ENCODE data around the gene GON4L.
"Not testable (repeated sequence)": the region's sequence is repeated elsewhere in the genome, so short reads cannot be mapped to it uniquely, and the experiment has no call there.

The GON4L gene

DNA sequence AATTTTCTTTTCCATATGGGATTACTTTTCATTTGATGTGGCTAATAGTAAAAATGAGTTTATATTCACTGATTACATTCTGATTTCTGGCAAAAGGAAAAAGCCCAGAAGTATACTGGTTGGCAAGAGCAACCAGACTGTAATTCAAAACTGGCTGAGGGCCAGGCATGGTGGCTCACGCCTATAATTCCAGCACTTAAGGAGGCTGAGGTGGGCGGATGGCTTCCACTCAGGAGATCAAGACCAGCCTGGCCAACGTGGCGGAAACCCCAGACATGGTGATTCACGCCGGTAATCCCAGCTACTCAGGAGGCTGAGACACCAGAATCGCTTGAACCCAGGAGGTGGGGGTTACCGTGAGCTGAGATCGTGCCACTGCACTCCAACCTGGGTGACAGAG lies 16.8 kb upstream of the GON4L start:
- peak; percentile 15 for DNase-seq

DNA sequence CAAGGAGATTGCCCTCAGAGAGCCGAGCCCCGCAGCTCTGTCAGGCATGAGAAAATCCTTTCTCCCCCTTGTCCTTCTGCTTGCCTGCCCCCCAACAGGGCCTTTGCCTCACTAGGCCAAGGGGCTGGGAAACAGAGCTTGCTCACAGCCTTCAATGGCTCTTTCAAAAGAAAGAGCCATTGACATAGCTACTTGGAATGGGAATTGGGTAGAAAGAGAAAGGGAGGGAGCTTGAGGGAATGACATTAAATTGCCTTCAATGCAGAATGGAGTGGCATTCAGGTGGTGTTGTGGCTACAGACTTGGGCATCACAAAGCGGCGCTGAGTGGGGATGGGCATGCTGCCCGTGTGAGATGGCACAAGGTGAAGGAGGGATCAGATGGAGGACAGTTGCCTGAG lies 15.5 kb upstream of the GON4L start:
- no peak for DNase-seq

GRCh38 chr1:155871390-155871789 lies 14.4 kb upstream of the GON4L start:
- peak; percentile 89 for DNase-seq

DNA sequence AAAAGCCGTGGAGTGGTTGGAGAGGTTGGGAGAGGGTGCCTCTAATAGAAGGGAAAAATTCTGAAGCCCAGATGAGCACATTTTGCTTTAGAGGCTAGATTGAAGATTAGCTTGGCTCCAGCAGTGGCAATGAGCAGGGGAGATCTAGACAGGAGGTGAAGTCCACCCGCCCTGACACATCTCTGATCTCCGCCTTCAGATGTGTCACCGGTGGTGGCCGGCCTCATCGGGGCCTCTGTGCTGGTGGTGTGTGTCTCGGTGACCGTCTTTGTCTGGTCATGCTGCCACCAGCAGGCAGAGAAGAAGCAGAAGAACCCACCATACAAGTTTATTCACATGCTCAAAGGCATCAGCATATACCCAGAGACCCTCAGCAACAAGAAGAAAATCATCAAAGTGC lies 10.8 kb upstream of the GON4L start:
- DNase-seq = no peak

DNA sequence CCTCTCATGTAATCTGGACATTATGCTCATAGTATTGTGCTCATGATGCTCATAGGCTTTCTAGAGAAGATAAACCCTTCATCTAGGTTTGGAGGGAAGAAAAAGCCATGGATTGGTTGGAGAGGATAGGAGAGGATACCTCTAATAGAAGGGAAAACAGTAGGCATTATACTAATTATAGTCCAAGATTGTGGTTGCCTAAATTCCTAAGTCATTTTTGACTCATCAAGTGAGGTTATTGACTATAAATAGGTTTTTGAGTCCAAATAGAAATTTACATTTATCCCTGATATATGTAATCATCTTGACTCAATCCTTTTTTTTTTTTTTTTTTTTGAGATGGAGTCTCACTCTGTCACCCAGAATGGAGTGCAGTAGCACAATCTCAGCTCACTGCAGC lies 7.4 kb upstream of the GON4L start:
- DNase-seq = no peak

DNA sequence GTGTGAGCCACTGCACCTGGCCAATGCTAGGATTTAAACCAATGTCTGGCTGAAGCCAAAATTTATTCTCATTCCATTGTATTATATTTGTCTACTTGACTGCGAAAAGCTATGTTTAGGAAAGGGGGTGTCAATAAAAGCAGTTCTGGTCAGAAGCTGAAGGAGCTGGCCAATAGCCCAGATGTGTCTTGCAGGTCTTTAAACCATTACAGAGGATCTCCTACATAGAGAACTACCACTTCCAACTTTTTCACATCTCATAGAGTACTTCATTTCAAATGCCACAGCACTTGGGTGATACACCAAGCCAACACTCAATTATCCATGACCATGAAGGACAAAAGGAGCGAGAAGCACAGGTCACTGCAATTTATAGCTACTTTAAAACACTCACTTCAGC lies 4.9 kb upstream of the GON4L start:
- no peak for DNase-seq

DNA sequence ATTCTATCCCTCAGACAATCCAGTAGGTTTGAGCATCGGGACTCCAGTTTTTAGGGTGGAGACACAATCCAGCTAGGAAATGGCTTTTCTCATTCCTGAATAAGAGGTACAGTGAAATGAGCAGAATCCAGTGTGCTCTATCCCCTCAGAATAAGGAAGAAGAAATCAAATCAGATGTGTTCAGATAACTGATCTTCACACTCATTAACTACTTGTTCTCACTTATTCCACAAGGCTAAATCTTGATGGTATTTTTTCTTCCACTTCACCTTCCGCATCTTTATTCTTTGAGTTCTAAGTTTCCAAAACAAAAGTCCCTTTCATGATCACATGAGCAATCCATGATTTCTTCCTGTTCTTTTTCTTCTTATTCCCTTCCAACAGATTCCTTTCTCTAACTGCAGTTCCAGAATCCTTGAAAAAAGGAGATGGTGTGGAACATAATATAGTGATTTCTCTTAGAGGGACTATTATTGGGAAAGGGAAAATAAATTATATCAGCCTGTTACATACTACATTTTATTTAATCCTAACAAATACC lies 4.0 kb upstream of the GON4L start:
- no peak for DNase-seq

DNA sequence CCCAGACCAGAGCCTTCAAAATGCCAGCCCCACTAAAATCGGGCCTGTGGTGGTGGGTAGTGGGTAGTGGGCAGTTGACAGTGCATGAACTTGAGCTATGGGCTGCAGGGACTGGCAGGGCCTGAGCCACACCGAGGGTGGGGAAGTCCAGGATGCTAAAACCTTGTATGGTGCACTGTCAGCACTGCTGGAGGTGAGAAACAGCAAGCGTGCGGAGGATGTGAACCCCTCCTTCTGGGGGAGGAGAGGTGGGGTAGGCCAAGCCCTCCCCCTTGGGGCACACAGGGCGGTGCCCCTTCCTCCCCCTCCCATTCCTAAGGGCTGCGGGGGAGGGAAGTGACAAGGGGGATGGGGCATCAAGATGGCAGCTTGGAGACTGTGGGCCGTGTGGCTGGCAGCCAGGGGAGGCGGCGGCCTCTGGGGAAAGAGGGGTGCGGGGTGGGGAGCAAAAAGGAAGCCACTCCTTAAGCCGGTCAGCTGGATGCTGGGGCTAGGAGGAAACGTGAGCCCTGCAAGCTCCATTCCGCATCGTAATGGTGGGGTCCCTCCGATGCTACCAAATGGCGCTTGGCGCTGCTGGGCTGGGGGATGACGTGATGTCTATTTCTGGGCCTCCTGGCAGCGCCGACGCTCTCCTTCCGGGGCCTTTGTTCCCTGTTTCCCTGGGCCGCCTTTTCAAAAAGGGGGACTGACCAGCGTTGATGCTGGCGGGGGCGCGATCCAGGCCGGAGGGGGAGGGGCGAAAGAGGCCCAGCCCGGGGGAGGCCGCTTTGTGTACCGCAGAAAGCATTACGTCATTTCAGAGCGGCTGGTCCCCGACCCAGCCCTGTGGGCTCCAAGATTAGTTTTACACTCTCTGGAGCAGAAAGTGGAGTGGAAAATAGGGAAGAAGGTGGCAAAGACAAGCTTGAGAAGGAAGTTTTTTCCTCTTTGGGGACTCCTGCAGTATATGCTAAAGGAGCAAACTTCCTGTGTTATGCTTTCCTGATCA lies 3.2 kb upstream of the GON4L start:
- peak; percentile 89 for DNase-seq

GRCh38 chr1:155859234-155859829 lies 2.3 kb upstream of the GON4L start, which contains the start of gene SYT11:
SYT11 (plus strand) TSS chr1:155859567; CDS start chr1:155859762, 195 bp downstream.
- peak; percentile 100 for DNase-seq

- no peak for DNase-seq
Observed at GRCh38 chr1:155858800-155859233, 1.8 kb upstream of the GON4L start.

DNA sequence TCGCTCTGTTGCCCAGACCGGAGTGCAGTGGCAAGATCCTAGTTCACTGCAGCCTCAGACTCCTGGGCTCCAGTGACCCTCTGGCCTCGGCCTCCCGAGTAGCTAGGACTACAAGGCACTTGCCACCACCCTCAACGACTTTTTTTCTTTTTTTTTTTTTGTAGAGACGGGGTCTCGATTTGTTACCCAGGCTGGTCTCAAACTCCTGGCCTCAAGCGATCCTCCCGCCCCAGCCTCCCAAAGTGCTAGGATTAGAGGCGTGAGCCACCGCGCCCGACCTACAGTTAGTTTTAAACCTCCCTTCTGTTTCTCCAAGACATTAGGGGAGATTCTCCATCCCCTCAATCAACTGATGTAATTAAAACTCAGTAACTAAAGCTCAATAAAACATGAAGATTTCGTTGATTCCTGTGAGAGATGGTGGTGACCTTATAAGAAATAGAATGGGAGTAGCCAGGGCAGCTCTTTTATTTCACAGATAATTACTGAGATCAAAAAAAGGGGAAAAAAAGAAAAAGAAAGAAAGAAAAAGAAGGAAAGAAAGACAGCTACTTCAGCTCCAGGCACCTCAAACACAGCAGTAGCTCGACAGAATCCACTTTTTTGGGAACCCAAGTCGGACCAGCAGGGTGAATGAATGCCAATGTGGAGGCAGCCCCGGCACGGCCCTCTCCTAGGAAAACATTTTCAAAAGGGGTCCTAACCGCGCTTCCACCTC lies 598 bp downstream of the GON4L start:
- DNase-seq = no peak

DNA sequence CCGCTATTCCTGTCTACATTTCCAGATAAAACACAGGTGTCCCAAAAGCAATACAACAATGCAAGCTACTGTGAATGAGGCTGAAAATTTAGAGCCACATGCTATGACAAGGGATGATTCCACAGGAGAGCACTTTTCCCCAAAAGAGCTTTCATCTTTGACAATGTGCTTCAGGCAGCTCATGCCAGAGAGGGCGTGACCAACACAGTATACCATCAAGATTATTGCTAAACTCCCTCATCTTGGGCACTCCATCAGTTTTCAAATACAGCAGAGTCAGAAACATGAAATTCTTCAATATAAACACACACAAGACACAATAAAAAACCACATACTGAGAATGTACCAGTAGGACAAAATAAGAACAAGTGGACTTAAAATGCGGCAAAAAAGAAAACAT lies 6.7 kb downstream of the GON4L start:
- DNase-seq = no peak

GRCh38 chr1:155847823-155848529 lies 9.0 kb downstream of the GON4L start:
- no peak for DNase-seq

DNA sequence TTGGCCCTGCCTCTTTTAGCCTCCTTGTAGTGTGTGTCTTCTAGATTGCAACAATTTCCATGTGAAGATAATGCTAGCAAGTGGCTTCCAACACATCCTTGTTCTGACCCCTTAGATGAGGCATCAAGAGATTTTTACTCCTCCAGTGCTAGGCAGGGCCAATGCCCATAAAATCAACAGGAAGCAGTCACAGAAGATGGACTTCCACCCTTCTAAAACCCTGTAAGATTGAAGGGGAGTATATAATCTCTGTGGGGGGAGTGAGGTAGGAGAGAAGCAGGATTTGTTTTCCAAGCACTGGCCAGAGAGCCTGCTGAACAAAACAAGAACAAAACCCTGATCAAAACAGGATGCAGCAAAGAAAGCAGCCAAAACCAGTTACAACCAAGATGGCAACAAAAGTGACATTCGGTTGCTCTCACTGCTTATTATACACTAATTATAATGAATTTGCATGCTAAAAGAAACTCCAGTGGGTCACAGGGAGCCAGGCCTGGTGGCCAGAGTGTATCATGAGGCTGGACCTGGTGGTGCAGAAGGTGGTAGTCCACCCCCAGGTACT lies 12.1 kb downstream of the GON4L start:
- DNase-seq = no peak

GRCh38 chr1:155840386-155840785 lies 16.6 kb downstream of the GON4L start:
- no peak for DNase-seq

DNA sequence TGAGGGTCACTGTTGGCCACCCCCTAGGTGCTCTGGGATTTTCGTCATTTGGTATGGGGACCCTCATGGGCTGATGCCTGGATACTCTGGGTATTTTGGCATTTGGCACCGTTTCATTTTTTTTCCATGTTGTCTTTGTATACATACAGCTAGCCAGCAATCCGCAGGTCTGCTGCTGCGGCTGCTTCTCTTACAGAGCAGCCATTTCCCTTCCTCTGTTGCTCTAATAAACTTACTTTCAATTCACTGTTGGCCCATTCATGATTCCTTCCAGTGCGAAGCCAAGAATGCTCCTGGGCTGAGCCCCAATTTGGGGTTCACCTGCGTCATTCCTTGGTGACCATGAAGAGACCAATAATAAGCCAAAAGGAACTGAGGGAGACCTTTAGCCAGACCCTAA lies 21.5 kb downstream of the GON4L start:
- DNase-seq = no peak

GRCh38 chr1:155834927-155835399 lies 22.1 kb downstream of the GON4L start:
- not testable (repeated sequence) for DNase-seq

- no peak for DNase-seq
Observed at GRCh38 chr1:155834296-155834926, 22.6 kb downstream of the GON4L start.

GRCh38 chr1:155833665-155834295 lies 23.2 kb downstream of the GON4L start:
- no peak for DNase-seq

DNA sequence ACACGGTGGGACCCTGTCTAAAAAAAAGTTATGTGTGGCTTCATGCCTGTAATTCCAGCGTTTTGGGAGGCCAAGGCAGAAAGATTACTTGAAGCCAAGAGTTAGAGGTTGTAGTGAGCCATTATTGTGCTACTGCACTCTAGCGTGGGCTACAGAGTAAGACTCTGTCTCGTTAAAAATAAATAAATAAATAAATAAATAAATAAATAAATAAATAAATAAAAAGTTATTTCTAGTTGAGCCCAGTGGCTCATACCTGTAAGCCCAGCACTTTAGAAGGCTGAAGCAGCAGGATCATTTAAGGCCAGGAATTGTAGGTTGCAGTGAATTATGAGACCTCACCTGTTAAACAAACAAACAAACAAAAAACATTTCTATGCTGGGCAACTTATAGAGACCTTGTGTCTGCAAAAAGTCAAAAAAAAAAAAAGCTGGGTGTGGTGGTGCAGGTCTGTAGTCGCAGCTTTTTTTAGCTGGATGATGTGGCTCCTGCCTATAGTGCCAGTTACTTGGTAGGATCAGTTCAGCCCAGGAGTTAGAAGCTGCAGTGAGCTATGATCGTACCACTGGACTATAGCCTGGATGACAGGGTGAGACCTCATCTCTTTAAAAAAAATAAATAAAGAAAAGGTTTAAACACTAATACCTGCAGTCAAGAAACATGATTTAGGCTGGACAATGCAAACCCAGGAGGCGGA lies 25.6 kb downstream of the GON4L start:
- DNase-seq = no peak

Data from NCI-H1092 (cell line).